HG03196 (cell line): Measurements from ENCODE around the gene COX7A2L.

Source experiments
- ATAC-seq: cut with Tn5 transposase; IDR thresholded peaks from one replicate; pipeline ENCODE4 v1.9.1; 2021; ENCODE audit not compliant: unreplicated experiment

COX7A2L gene

DNA sequence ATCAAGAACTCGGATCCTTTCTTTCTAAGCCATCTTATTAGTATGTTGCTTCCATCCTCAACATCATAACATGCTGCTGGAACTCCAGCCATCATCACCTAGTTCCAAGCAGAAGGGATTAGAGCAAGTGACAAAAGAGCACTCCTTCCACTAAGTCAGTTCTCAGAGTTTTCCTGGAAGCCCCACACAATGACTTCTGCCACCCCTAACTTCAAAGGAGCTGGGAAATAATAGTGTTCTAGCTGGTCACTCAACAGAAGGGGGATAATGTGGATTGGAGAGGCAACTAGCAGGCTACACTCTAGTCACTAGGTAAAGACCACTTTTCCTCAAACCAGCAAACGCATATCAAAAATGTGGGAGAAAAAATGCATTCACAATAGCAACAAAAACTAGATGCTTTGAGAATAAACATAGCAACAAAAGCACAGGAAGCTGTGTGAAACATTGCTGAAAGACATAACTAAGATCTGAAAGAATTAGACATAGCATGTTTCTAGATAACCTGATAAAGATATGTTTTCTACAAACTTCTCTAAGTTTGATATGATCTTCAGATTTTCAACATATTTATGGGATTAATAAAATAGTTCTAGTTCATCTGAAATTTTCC, 39.5 kb downstream of the COX7A2L start:
- no peak for ATAC-seq

DNA sequence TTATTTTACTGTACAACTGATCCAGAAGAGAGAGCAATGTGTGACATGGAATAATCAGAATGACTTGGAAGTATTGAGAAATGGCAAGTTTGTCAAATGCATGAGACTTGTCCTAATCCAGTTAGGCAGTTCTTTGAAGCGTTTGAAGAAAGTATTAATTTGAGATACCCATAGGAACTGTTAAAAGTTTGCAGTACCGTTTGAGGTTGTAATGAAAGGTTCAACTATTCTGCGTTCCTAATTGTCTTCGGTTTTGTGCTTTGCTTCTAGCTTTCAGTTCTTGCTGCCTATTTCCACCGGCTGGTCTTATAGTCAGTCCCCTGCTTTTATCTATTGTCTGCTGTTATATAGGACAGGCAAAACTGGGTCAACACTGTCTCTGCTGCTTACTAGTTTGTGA, 41.8 kb downstream of the COX7A2L start:
- no peak for ATAC-seq

DNA sequence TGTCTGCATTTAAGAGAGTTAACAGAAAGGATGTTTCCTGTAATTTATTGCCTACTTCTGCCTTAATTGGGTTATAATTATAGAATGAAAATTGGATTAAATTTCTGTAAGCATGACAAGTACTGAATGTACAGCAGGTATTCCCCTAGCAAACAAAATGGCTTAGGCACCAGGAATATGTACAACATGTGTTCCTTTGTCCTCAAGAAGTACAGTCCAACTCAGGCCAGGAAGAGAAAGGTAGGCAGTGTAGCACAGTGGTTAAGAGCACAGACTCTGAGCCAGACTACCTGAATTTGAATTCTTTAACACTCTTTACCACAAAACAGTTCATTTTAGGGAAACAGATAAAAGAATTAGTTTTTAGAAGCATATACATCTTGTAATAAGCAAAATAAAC, 43.1 kb downstream of the COX7A2L start:
- ATAC-seq, result no peak

DNA sequence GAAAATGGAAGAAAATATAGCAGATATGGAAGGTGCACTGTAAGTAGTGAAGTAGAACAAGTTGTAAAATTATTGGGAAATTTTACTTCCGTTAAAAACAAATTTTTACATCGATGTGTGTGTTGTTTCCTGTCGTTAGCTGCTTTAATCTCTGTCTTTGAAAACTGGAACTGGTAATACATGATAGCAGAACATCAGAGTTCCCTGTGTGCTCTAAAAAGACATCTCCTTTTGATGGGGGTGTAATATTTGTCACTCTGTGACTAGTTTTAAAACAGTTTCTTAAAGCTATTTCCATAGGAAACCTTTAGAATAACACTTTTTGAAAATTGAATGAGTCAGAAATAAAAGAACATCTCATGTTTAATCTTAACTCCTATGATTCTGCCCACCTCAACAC, 43.5 kb downstream of the COX7A2L start:
- no peak for ATAC-seq

DNA sequence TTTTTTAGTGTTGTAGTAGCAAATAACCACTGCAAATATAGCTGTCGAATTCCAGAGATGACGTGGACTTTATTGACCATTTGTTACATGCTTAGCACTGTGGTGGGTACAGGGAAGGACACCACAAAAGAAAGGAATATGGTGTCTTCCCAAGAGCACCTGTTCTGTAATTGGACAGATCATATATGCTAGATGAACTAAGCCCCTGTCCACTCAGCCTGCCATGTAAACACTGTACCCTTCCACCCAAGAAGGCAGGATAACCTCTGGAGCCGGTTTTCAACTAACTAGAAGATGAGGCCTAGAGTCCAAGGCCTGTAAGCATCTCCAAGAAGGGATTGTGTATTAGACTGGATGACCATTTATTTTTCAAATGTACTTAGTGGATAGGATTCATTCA, 44.1 kb downstream of the COX7A2L start:
- ATAC-seq, result no peak

DNA sequence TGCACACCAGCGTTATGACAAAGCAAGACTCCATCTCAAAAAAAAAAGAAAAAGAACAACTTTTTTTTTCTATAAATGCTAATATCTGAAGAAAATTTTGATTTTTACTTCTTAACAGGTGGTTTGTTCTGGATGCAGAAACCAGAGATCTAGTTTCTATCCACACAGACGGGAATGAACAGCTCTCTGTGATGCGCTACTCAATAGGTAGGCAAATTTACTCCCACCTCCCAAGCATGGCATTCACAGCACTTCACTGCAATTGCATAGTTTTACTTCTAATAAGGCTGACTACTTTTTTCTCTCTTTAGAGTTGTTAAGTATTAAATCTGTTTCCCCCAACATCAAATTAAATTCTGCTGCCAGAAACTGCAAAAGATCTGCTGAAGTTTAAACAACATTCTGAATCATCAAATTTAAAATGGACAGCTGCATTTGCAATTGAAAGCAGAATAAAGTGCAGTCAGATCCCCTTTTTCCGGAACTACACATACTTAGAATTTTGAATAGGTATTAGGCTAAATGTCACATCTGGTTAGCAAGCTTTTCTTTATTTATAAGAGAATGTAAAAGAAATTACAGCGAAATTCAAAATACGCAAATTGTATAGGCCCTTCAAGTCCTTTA, 45.1 kb downstream of the COX7A2L start:
- ATAC-seq, result no peak

DNA sequence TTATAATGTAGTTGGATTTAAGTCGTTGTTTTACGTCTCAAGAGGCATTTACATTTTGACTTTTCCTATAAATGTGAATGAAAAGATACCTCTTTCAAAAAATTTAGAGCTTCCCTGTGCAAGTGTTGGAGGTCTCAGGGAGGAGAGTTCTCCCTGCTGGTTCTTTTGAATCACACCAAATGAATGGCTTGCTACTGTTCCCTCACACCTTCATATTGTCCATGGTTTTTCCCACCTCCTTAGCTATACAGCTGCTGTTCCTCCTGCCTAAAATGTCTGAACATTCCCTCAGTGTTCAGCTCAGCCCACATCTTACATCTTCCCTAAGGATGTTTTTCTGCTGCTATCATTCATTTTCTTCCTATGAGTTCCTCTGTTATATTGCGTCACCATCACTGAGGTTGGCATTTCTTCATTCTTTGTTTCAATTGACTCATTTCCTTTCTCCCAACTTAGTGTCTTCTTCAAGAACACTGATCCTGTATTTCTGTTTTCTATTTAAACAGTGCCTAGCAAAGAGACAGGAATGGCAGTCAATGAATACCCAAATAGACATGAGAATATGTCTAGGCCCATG, 46.0 kb downstream of the COX7A2L start:
- no peak for ATAC-seq

DNA sequence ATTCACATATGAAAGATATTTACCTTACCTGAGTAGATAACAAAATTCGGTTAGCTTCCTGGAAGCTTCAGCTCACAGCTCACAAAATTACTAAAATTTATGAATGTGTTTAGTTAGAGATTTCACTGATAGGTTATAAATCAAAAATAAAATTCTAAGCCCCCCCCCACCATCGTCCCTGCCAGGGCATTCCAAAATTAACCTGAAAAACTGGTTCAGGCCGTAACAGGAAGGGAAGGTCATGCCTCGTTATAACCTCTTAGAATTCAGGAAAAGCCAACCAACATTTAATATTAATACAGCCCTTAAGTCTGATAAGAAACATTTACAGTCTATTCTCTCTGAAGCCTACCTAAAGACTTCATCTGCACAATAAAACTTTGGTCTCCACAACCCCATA, 48.9 kb downstream of the COX7A2L start:
- no peak for ATAC-seq

DNA sequence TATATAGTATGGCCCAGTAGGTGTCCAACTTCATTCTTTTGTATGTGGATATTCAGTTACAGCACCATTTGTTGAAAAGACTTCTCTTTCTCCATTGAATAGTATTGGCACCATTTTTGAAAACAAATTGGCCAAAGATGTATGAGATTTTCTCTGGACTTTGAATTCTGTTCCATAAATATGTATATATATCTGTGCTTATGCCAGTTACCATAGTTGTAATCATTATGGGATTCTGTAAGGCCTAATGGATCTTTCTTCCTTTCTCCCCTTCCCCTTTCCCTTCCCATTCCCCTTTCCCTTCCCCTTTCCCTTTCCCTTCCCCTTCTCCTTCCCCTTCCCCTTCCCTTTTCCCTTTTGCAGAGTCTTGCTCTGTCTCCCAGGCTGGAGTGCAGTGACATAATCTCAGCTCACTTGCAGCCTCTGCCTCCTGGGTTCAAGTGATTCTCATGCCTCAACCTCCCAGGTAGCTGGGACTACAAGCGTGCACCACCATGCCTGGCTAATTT, 51.0 kb downstream of the COX7A2L start:
- no peak for ATAC-seq

DNA sequence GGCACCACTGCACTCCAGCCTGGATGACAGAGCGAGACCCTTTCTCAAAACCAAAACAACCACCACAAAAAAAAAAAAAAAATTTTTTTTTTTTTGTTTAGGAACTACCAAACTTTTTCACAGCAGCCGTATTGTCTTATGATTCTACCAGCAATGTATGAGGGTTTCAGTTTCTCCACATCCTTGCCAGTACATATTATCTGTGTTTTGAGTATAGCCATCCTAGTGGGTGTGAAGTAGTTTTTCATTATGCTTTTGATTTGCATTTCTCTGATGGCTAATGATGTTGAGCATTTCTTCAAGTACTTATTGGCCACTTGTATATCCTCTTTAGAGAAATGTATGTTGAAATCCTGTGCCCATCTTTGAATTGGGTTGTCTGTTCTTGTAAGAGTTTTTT, 51.7 kb downstream of the COX7A2L start:
- no peak for ATAC-seq

DNA sequence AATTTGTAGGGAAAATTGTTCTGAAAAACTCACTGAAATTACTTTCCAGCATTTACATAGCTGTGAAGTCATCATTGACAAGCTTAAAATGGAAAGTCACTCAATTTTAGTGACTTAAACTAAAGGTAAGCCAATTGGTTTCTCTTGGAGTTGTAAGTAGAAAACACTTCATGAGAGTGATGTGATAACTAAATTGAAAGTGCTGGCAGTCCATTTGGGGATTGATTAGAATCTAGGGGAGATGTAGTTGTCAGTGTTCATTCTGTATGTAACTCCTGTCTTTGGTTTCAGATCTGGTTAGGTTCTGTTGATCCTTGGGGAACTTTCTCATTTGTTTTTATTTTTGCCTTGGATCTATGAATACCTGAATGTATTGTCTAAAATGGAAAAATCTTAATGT, 53.8 kb downstream of the COX7A2L start:
- ATAC-seq, result no peak

DNA sequence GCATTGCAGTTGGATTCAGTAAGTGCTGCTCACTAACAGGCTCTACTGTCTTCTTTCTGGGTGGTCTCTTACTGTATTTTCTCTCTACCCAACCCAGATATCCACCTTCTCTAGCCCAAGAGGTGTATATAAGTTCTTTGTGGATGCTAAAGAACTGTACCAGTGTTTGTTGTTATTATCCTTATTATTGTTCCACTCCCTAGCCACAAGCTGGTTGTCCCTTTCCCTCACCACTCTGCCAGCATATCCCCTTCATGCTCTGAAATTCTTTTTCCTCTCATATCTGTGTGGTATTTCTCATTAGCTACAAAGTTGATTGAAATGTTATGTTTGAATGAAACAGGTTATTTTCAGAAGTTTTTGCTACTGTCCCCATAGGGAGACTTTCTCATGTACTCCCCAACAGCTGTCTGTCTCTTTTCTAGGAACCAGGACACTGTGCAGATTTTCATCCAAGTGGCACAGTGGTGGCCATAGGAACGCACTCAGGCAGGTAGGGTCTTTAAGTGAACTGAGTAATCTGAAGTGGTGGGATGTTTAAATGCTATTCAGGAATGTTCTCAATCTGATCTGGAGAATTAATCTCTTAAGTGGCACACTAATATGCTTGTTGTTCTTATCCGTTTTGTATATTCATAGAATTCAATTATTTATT, 56.8 kb downstream of the COX7A2L start:
- no peak for ATAC-seq

DNA sequence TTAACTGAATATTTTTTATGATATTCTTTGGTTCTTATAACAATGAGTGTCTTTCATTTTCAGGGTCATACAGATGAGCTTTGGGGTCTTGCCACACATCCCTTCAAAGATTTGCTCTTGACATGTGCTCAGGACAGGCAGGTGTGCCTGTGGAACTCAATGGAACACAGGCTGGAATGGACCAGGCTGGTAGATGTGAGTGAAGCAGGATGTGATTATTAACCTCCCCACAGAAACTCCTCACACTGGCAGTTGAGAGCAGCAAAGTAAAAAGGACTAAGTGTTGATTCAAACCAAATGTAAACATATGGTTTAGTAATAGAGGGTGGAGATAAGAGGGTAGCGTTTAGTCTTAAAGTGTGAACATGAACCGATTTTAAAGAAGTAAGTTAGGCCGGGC, 57.8 kb downstream of the COX7A2L start:
- ATAC-seq, result no peak

DNA sequence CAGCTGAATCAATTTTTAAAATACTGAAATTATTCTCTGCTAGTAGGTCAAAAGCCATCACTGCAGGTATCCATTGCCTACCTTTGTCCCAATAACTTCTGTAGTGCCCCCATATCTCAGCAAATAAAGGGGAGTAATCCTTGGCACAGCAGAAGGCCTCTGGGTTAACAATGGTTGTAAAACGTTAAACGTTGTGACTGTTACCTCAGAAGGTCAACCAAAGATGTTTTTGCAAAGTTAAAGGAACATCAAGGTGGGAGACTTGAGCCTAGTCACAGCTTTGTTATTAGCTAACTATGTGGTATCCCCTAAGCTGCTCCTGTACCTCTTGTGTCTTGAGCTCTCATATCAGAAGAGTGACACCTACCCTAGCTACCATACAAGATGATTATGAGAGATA, 60.5 kb downstream of the COX7A2L start:
- ATAC-seq, result no peak
